Effector memory CD4-positive, alpha-beta T cell (primary cell): ENCODE measurements around the gene MYPOP.

Experiments
- DNase-seq, 3 donors: peaks; one replicate each; pipeline ENCODE4 v3.0.0-alpha.2; 2020
- H3K27ac ChIP-seq: 2 replicates; pipeline ENCODE4 v1.7.0; 2013; ENCODE audit warnings: mild to moderate bottlenecking, low read length, moderate library complexity; ENCODE audit not compliant: insufficient read depth, poor library complexity, severe bottlenecking
- H3K27me3 ChIP-seq: replicated peaks from 2 replicates; pipeline ENCODE4 v1.7.0; 2013; ENCODE audit warnings: mild to moderate bottlenecking, low read length; ENCODE audit not compliant: insufficient read depth, control insufficient read depth, poor library complexity, severe bottlenecking
- H3K36me3 ChIP-seq: 2 replicates; pipeline ENCODE4 v1.7.0; 2013; ENCODE audit warnings: mild to moderate bottlenecking, low read length, moderate library complexity; ENCODE audit not compliant: control insufficient read depth, insufficient read depth
- H3K4me1 ChIP-seq: 2 replicates; pipeline ENCODE4 v1.7.0; 2013; ENCODE audit warnings: low read length, mild to moderate bottlenecking; ENCODE audit not compliant: control insufficient read depth, insufficient read depth, poor library complexity, severe bottlenecking
- H3K4me3 ChIP-seq: 2 replicates; pipeline ENCODE4 v1.7.0; 2013; ENCODE audit warnings: low read length, low read depth, mild to moderate bottlenecking; ENCODE audit not compliant: insufficient read depth, poor library complexity, severe bottlenecking
- H3K9me3 ChIP-seq: 2 replicates; pipeline ENCODE4 v1.7.0; 2013; ENCODE audit warnings: mild to moderate bottlenecking, low read length, moderate library complexity; ENCODE audit not compliant: control insufficient read depth

MYPOP gene

DNA sequence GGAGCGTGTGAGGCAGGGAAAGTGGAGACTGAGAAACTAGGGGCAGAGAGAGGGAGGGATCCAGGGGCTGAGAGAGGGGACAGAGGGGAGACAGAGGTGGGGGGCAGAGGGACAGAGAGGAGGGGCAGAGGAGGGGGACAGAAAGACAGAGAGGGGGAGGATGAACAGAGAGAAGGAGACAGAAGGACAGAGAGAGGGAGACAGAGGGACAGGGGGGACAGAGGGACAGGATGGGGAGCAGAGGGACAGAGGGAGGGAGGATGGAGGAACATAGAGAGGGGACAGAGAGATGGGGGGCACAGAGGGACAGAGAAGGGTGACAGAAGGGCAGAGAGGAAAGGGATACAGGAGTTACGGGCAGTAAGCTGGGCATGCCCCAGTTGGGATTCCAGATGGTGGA lies 26.8 kb upstream of the MYPOP start:
- no peak overlapping the region for H3K4me3 ChIP-seq
- H3K4me1 ChIP-seq: peaks cover 3% of the 10 kb centered on the region
- H3K36me3 ChIP-seq: no peaks in the 10 kb centered on the region
- no peaks in the 10 kb centered on the region for H3K9me3 ChIP-seq
- DNase-seq: no peak
- H3K27ac ChIP-seq: no peak overlapping the region
- H3K27me3 ChIP-seq: peaks cover 6% of the 10 kb centered on the region

DNA sequence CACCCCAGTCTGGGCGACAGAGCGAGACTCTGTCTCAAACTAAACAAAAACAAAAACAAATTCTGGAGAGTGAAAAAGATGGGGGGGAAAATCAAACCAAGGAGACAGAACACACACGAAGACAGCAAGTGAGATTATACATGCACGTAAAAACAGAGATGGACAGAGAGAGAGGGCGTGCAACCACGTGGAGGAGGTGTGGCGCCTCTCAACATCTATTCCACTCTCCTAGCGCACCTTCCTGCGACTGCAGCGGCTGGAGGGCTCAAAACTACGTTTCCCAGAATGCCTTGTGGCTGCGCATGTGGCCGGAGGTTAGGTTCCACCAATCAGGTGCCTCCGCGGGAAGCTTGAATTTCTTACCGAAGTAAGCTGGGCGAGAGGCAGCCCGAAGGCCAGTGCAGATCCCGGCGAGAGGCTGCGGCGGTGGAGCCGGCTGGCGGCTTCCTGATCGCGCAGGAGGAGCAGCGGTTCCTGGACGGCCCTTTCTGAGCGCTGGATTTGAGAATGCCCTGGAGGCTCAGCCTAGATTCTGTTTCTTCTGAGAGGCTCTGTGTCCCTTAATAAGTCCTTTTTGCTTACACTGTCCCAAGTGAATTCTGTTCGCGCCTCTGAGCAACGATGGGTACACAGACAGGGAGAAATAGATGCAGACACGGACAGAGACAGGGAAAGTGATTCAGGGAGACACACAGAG lies 25.3 kb upstream of the MYPOP start:
- no peak overlapping the region for H3K4me3 ChIP-seq
- peaks cover 3% of the 10 kb centered on the region for H3K4me1 ChIP-seq
- H3K36me3 ChIP-seq: no peaks in the 10 kb centered on the region
- no peaks in the 10 kb centered on the region for H3K9me3 ChIP-seq
- no peak overlapping the region for H3K27ac ChIP-seq
- DNase-seq: peak; percentile 74 to 86 (median 77)
- H3K27me3 ChIP-seq: no peaks in the 10 kb centered on the region

DNA sequence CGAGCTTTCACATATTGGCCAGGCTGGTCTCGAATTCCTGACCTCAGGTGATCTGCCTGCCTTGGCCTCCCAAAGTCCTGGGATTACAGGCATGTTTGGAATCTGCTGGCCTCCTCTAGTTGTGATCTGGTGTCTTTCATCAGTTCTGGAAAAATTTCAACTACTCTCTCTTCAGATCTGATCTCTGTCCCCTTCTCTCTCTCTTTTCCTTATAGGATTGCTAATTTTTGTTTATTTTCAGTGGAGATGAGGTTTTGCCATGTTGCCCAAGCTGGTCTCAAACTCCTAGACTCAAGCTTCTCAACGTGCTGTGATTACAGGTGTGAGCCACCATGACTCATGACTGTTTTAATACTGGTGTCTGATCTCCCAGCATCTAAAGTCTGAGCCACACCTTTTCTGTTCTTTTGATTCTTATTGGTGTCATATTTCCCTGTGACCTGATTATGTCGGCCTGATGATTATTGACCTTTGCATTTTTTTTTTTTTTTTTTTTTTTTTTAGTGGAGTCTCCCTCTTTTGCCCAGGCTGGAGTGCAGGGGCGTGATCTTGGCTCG lies 22.6 kb upstream of the MYPOP start:
- no peaks in the 10 kb centered on the region for H3K9me3 ChIP-seq

DNA sequence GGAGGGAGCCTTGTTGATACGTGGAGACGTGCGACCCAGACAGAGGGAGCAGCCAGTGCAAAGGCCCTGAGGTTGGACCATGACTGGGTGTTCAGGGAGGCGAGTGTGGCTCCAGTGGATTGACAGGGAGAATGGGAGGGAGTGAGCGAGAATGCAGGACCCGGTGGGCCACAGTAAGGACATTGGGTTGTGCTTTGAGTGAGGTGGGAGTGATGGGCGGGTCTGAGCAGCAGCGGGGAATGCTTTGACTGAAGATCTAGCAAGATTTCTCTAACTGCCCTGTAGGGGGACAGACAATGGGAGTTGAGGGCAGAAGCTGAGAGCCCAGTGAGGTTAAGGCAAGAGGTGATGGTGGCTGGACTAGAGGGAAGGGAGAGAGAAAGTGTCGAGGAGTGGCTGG lies 19.9 kb upstream of the MYPOP start:
- no peak for DNase-seq
- H3K27me3 ChIP-seq: no peaks in the 10 kb centered on the region
- no peak overlapping the region for H3K27ac ChIP-seq
- no peaks in the 10 kb centered on the region for H3K9me3 ChIP-seq
- no peak overlapping the region for H3K4me3 ChIP-seq
- no peaks in the 10 kb centered on the region for H3K36me3 ChIP-seq
- H3K4me1 ChIP-seq: no peaks in the 10 kb centered on the region

More for the DNA sequence above, 22.6 kb upstream of the MYPOP start:
- Histone ChIP-seq H3K27me3 (no peaks in the 10 kb centered on the region), H3K27ac (no peak overlapping the region), H3K36me3 (no peaks in the 10 kb centered on the region), H3K4me3 (no peak overlapping the region), H3K4me1 (peaks cover 3% of the 10 kb centered on the region)
- DNase-seq: no peak

DNA sequence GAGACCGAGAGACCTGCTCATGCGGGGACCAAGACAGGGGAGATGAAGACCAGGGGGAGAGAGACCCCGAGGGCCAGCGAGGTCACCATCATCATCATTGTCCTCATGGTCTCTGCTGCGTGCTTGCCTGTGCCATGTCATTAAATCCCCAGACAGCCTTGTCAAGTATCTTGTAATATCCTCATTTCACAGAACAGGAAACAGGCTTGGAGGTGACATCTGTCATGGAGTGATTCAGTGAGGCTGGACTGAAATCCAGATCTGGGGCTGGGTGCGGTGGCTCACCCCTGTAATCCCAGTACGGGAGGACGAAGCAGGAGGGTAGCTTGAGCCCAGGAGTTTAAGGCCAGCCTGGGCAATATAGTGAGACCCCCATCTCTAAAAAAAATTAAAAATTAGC lies 18.0 kb upstream of the MYPOP start:
- H3K9me3 ChIP-seq: no peaks in the 10 kb centered on the region
- no peaks in the 10 kb centered on the region for H3K27me3 ChIP-seq
- no peak overlapping the region for H3K4me3 ChIP-seq
- DNase-seq: no peak
- H3K4me1 ChIP-seq: no peaks in the 10 kb centered on the region
- H3K27ac ChIP-seq: no peak overlapping the region
- no peaks in the 10 kb centered on the region for H3K36me3 ChIP-seq

DNA sequence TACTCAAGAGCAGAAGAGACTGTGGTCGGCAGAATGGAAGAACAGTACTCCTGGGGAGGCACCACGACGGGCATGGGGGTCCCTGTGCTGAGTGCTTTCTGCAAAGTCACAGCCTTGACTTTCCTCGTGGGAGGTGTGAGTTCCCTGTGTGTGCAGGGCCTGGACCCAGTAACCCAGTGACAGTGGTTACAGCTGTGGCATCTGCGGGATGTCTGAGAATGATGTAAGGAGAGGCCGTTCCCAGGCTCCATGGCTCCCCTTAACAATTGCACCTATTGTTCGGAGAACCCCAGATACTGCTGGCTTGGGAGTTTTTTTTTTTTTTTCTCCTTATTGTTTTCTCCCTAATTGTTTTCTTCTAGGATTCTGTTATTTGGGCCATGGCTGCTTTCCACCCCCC lies 17.3 kb upstream of the MYPOP start:
- H3K27me3 ChIP-seq: no peaks in the 10 kb centered on the region
- H3K36me3 ChIP-seq: no peaks in the 10 kb centered on the region
- H3K9me3 ChIP-seq: no peaks in the 10 kb centered on the region
- DNase-seq: no peak
- no peak overlapping the region for H3K4me3 ChIP-seq
- H3K4me1 ChIP-seq: no peaks in the 10 kb centered on the region
- no peak overlapping the region for H3K27ac ChIP-seq

DNA sequence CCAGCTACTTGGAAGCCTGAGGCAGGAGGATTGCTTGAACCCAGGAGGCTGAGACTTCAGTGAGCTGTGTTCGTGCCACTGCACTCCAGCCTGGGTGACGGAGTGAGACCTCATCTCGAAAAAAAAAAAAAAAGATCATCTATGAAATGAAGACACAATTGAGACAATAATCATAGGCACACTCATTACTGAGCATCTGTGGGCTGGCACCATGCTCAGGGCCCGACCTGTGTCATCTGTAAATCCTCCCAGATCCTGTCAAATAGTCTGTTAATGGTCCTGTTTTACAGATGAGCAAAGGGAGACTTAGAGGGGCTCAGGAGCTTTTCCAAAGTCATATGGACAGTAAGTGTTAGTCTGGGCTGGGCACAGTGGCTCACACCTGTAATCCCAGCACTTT lies 16.3 kb upstream of the MYPOP start:
- H3K4me1 ChIP-seq: no peaks in the 10 kb centered on the region
- no peak overlapping the region for H3K27ac ChIP-seq
- H3K4me3 ChIP-seq: no peak overlapping the region
- no peaks in the 10 kb centered on the region for H3K9me3 ChIP-seq
- no peaks in the 10 kb centered on the region for H3K36me3 ChIP-seq
- H3K27me3 ChIP-seq: no peaks in the 10 kb centered on the region
- DNase-seq: no peak

DNA sequence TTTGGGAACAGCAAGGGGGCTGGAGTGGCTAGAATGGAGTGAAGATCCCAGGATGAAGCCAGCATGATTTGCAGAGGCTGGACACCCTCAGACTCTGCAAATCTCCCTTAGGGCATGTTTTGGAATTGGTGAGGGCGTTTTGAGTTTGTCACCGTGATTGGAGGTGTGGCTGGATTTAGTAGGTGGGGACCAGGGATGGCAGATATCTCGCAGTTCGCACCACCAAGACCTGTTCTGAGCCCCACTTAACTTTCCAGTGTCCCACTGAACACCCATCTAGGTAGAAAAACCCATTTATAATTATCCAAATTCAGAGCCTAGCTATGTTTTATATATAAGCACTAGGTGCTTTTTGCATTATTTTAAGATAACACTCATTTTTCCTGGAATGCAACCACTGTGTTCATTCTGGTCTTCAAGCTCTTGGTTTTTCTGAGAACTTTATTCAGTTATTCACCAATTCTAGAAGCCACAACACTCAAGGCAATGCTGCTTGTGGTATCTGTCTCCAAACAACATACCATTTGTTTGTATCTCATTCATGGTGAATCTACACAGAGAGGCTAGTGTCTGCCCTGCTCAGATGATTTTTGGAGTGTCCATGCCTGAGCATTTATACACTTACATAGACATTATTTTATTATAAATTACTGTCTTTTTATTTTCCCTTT lies 15.1 kb upstream of the MYPOP start:
- no peaks in the 10 kb centered on the region for H3K36me3 ChIP-seq
- DNase-seq: no peak
- no peaks in the 10 kb centered on the region for H3K4me1 ChIP-seq
- no peaks in the 10 kb centered on the region for H3K9me3 ChIP-seq
- H3K4me3 ChIP-seq: no peak overlapping the region
- H3K27ac ChIP-seq: no peak overlapping the region
- H3K27me3 ChIP-seq: no peaks in the 10 kb centered on the region

DNA sequence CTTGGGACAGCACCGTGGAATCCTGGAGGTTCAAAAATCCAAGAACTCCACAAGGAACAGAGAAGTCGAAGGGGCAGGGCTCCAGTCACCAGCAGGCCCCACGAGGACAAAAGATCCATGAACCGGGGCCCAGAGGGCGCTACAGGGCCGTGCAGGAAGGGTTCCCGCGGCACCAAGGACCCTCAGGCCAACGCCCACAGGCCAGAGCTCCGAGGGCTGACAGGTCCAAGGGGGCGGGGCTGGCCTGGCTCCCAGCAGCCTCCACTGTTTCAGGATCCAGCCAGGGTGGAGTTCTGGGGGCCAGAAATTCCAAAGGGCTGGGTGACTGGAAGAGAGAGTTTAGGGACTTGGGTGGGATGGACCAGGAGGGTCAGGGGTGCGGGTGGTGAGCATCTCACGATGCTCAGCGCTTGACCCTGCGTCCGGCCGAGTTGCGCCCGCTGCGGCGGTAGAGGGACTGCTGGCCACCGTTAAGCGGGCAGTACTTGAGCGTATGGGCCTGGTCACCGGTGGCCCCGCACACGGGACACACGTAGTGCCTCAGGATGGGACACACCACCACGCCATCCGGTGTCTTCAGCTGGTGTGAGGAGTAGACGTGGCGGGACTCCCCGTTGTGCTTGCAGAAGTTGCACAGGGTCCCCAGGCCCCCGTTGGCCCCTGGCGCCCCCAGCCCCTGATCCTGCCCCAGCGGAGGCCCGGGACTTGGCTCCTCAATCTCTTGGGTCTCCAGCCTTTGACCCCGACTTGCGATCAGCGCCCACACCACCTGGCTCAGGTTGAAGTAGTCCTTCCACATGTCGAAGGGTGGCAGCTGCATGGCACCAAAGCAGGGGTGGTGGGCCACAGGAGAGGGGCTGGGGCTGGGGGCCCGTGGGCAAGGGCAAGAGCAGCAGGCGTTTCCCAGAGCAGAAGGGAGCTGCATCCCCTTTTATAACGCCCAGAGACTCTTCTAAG lies 11.7 kb upstream of the MYPOP start, which contains the start of gene NANOS2:
Gene NANOS2, minus strand, starts transcription at position 905 of the 957 bp plus-strand sequence. Its CDS starts 85 bp downstream, at position 820.
- Histone ChIP-seq H3K36me3 (no peaks in the 10 kb centered on the region), H3K9me3 (no peaks in the 10 kb centered on the region), H3K27me3 (no peaks in the 10 kb centered on the region), H3K4me3 (no peak within 1 kb of the TSS), H3K4me1 (no peaks in the 10 kb centered on the region), H3K27ac (no peak within 1 kb of the TSS)
- no peak for DNase-seq
